GM18511 (cell line): ENCODE results near the gene DENND4B.
"Not testable (repeated sequence)": the region's sequence is repeated elsewhere in the genome, so short reads cannot be mapped to it uniquely, and the experiment has no call there.

Experiments
- ATAC-seq: cut with Tn5 transposase; IDR thresholded peaks from one replicate; pipeline ENCODE4 v1.9.1; 2021; ENCODE audit warnings: mild to moderate bottlenecking, moderate library complexity; ENCODE audit not compliant: unreplicated experiment

DENND4B gene, protein sequence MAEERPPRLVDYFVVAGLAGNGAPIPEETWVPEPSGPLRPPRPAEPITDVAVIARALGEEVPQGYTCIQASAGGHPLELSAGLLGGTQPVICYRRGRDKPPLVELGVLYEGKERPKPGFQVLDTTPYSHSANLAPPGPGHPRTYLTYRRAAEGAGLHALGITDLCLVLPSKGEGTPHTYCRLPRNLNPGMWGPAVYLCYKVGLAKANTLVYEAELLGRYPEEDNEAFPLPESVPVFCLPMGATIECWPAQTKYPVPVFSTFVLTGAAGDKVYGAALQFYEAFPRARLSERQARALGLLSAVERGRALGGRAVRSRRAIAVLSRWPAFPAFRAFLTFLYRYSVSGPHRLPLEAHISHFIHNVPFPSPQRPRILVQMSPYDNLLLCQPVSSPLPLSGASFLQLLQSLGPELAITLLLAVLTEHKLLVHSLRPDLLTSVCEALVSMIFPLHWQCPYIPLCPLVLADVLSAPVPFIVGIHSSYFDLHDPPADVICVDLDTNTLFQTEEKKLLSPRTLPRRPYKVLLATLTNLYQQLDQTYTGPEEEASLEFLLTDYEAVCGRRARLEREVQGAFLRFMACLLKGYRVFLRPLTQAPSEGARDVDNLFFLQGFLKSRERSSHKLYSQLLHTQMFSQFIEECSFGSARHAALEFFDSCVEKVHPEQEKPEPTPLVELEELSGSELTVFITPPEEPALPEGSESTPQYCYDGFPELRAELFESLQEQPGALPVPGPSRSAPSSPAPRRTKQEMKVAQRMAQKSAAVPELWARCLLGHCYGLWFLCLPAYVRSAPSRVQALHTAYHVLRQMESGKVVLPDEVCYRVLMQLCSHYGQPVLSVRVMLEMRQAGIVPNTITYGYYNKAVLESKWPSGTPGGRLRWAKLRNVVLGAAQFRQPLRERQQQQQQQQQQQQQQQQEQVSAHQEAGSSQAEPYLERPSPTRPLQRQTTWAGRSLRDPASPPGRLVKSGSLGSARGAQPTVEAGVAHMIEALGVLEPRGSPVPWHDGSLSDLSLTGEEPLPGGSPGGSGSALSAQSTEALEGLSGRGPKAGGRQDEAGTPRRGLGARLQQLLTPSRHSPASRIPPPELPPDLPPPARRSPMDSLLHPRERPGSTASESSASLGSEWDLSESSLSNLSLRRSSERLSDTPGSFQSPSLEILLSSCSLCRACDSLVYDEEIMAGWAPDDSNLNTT (N-terminal part only)

DNA sequence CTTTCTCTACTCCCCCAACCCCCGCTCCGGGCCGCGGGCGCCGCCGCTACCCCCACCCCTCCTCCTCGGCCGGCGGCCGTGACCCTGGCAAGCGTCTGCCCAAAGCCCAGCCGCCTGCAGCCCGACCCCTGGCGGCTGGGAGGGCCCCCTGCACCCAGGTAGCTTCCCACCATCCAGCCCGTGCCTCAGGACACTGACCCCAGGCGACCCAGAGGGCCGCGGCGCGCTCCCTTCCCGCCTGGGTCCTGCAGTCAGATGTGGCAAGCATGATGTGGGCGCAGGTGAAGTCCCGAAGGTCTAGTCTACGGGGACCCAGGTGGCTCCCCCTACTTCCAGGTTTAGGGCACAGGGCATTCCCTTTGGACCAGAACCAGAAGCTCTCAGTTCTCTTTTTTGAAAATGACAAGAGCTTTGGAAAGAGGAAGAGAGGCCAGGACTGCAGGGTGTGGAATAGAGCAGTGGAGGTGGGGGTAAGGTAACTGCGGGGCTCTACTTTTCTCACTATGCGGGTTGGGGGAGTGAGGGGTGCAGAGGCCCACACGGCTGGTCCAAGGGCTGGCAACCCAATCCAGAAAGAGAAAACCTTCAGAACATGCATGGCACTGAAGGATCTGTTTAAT, at the start of gene DENND4B:
DENND4B (minus strand) TSS at position 97 of the 620 bp plus-strand sequence. CDS start 2,344 bp downstream, outside the sequence.
- peak; percentile 69 for ATAC-seq

DNA sequence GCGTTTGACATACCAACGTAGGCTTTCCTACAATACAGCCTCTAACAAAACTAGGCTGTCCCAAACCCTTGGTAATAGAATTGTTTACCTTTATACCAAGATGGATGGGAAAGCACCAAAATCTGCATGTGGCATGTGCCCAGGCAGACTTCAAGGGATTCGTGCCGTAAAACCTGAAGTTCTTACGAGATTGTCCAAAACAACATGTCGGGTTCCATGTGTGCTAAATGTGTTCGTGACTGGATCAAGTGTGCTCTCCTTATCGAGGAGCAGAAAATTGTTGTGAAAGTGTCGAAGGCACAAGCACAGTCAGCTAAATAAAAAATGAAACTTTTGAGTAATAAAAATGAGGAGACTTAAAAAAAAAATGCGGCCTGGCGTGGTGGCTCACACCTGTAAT, 49.1 kb upstream of the DENND4B start:
- no peak for ATAC-seq

DNA sequence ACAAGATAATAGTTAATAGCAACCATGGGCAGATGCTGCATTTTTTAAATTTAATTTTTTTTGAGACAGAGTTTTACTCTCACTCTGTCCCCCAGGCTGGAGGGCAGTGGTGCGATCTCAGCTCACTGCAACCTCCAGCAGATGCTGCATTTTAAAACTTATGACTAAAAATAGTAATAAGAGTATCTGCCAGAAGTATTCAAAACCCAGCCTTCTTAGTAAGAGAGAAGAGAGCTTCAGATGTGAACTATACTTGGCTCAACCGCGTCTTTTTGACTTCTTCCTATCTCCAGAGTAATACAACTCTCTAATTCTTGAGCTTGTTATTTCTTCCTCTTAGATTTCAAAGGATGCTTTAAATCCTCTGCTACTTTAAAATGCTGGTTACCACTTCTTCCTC, 48.7 kb upstream of the DENND4B start:
- ATAC-seq = no peak

DNA sequence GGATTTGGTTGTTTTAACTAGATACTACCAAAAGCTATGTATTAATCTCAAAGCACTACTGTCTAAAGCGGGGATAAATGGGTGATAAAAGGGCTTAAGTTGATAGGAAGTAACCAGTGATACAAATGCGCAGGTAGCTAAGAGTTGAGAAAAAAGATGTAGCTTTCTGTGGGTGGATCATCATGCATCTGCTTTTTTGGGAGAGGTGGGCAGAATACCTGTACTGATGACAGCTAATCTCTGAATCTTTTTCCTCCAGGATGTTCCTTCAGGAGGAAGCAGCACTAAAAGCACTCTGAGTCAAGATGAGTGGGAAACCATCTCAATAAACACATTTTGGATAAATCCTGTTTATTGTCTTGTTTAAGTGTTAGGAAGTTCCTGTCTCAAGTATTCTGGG, 45.3 kb upstream of the DENND4B start:
- ATAC-seq = no peak

DNA sequence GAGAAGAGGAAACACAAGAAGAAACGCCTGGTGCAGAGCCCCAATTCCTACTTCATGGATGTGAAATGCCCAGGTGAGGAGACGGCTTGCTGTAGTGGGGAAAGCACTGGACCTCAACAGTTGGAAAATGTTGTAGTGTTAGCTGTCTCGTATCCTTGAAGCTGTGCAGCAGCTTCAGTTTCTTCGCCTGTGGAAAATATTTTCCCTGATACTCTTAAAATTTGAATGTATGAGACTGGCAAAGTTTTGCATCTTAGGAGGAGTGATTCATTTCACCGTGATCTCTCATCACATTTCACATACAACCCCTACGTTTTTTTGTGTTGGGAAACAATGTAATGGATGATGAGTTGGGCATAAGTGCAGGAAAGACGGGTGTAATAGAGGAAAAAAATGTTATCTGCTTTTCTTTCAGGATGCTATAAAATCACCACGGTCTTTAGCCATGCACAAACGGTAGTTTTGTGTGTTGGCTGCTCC, 44.7 kb upstream of the DENND4B start:
- no peak for ATAC-seq

DNA sequence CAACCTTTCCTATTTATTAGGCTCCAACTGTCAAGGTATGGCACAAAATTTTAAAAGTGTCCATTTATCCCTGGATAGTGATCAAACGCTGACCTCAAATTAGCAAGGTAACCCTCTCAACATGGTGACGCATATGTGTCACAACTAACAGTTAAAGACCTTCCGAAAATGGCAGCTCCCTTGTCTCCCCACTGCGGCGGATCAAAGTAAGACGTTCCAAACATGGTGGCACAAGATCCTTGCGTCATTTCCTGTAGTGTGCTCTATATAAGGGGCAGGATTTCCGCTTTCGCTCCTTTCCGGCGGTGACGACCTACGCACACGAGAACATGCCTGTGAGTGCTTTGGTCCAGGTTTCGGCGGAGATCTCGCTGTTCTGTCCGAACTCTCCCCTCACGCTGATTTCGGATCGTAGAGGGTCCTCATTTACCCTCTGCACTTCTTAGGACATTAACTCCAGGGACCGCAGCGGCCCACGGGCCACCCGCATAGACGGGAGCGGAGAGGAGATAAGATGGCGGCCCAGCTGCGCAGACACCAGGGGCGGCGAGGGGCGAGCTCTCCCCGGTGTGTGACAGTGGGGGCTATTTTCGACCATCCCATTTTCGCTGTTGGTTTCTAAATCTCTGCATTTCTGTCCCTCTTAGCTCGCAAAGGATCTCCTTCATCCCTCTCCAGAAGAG, 44.1 kb upstream of the DENND4B start, which contains the start of gene RPS27:
RPS27 (plus strand) TSS at position 295 of the 683 bp plus-strand sequence; CDS start at position 330, 35 bp downstream.
- peak; percentile 71 for ATAC-seq

DNA sequence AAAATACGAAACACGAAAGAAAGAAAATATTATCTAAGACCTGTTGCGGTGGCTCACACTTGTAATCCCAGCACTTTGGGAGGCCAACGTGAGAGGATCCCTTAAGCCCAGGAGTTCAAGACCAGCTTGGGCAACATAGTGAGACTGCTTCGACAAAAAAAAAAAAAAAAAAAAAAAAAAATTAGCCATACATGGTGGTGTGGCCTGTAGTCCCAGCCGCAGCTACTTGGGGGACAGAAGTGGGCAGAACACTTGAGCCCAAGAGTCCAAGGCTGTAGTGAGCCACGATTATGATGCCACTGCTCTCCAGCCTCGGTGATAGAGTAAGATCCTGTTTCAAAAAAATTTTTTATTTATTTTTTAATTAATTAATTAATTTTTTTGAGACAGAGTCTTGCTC, 41.1 kb upstream of the DENND4B start:
- no peak for ATAC-seq

DNA sequence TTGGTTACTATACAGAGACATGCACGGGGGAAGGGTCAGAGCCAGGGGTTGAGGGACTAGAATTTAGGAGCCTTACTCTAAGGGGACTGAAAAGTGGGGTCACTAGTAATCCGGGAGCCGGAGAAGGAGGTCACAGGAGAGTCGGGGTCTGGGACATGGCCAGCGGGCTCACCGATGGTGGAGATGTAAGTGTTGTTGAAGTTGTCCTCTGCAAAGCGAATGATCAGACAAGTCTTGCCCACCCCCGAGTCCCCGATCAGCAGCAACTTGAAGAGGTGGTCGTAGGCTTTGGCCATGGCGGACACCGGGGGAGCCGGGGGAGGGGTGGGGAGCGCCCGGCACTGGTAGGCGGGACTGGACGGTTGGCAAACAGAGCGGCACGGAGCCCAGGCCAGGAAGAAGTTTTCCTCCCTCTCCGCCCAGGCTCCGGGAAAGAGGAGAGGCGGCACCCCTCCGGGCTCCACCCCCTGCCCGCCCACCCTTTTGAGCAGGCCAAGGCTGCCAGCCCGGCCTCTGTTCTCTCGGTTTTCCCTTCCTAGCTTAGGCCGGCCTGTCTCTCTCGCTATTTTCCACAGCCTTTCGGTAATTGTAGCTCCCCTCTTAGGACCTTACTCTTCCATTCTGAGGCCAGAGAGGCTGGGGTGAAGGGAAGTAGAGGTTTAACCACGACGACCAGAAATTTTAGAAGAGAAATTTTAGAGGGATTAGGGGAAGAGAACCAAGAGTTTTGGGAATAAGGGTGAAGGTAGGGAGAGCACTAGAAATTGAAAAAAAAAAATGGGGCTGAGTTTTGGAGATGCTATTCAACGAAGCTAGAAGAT, 39.6 kb upstream of the DENND4B start, which contains the start of gene RAB13:
RAB13 (minus strand) TSS at position 399 of the 821 bp plus-strand sequence; CDS start at position 296, 103 bp downstream.
- ATAC-seq = no peak

DNA sequence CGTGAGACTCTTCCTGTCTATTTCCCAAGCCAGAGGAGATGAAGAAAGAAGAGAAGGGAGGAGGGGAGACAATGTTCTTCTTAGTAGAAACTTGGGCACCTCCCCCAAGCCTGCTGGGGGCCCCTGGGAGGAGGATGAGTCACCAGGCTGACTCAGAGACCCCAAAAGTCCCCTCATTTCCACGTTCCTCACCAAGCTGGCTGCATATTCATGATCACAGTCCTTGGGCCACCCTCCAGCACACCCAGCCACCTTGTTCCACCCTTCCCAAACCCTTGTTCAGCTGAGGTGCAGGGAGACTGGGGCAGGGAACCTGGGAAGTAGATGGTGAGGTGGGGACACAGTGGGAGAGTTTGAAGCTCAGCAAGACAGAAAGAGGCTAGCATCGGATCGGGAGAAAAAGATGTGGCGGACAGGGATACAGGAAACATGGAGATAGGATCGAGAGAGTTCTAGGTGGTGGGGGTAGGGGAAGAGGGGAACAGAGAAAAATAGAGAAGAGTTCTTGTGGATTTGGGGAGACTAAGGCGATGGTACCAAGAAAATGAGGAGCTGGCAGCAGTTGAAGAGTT, 38.9 kb upstream of the DENND4B start:
- no peak for ATAC-seq

DNA sequence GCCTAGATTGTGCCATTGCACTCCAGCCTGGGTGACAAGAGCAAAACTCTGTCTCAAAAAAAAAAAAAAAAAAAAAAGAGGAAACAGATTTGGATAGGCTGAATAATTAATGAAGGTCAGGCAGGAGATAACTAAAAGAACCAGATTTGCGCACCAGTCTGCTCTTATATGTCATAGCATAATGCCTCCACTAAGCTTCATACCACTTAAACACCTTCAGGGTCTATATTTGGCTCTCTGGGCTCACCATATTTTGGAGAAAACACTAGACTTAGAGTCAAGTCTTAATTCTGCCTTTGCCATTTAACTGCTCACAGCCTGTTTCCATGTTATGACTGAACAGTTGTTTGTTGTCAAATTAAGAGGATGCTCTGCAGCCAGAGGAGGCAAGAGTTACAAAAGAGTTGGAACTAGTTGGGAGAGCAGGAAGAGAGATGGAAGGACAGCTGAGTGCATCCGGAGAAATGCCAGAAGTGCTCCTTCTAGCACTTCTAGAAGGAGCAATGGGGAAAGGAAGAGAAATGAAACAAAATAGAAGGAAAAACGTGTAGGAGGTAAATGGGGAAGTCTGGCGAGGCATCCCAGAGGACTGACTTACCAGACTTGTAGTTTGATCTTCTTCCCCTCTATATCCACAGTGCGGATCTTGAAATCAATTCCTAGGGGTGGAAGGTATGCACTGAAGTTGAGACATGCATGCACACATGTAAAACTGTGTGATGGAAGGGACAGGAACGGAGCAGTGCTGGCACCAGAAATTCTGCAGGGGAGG, 37.8 kb upstream of the DENND4B start:
- ATAC-seq = no peak

DNA sequence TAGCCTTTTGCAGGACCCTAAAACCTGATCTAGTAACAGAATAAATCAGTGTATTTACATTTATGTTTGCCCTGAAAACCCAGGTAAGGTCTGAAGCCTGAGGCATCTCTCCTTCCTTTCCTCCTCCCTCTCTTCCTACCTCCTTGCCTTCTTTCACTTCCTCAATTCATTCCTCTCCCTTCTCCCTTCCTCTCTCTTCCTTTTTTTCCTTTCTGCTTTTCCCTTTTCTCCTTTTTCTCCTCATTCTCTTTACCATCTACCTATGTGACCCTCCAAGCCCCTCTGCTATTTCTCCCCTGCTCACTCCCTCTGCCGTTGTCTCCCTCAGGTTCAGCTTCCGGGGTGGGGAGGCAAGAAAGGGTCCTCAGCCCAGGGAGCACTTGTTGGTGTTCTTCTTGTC, 35.2 kb upstream of the DENND4B start:
- not testable (repeated sequence) for ATAC-seq

DNA sequence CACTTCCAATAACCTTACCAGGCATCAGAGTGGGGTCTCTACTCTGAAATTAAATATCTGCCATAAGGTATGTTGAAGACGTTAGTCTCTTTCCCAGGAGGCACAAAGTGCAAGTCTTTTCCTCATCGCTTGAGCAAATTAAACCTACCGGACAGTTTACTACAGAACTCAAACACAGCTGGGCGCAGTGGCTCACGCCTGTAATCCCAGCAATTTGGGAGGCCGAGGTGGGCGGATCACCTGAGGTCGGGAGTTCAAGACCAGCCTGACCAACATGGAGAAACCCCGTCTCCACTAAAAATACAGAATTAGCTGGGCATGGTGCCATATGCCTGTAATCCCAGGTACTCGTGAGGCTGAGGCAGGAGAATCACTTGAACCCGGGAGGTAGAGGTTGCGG, 32.6 kb upstream of the DENND4B start:
- not testable (repeated sequence) for ATAC-seq

DNA sequence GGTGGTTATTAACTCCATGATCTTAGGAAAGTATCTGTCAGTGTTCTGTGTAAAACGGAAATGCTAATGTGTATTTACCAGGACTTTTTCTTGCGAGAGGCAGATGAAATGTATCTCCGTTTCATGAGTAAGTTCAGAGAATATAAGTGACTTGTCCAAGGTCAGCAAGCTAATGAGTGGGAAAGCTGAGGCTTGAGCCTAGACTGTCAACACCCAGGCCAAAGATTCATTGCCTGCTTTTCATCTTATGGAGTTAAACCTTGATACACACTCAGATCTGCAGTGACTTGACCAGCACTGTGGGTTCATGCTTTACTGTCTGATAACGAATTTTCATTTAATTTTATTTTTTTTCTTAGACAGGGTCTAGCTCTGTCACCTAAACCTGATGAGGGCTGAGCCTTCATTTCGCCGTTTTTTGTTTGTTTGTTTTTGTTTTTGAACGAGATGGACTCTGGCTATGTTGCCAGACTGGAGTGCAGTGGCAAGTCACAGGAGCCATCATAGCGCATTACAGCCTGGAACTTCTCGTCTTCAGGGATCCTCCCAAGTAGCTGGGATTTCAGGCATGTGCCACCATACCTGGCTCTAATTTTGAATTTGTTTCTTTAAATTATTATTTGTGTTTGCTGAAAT, 31.9 kb upstream of the DENND4B start:
- no peak for ATAC-seq

DNA sequence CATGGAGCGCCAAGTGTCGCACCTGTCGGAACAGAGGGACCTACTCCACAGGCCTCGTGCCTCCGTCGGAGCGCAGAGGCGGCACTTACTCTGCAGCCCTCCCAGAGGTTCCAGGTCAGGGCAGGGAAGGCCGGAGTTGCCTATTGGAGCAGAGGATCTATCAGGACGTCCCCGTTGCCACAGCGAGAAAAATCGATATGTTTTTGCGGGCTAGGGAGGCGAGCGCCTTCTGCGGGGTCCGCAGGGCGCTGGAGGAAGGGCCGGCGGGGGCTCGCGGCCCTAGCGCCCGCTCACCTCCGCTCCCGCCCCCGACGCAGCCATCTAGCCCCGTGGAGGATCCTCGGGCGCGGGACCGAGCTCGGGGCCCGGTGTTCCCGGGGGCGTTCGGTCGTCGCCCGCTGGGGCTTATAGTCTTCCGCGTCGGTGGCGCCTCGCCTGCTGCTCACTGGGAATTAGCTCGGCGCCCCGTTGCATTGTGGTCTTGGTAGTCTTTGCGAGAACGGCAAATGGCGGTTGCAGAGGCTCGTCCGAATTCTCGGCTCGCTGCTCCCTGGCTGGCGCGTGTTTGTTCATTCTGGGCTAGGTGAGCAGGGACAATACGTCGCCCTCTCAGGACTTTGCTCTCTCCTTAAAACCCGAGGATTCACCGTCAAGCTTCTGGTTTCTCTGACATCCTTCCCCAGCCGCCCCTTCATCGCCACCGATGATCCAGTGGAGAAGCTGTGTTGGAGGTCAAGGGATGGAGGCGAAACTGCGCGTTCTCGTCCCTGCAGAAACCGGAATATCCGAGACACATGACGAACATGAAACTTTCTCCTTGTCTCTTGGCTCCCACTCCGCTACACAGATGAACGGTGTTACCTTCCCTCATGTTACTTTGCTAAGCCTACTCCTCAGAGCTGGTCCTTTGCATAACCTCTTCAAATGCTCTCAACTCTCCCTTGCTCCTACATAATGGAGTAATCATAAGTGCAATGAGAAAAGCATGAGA, 31.0 kb upstream of the DENND4B start, which contains the start of gene JTB:
JTB (minus strand) TSS at position 425 of the 991 bp plus-strand sequence; CDS start at position 3, 422 bp downstream.
- peak; percentile 85 for ATAC-seq

DNA sequence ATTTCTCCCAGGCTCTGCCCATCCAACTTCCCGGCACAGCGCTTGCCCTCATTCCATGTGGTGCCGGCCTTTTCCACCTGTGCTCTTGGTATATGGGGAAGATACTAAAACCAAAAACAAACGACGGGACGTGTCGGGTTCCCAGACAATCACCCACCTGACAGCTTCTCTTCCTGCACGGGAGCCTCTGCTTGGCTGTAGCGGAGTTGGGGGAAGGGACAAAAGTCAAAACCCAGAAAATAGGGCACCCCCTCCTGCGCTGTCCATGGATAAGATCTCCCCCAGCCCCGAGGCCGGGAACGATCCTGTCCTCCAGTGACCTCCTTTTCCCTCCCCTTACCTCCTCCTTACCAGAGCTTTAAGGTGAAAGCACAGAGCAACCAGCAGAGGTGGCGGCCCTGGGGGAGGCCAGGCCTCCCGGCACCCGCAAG, 30.3 kb upstream of the DENND4B start:
- ATAC-seq = peak; percentile 23

DNA sequence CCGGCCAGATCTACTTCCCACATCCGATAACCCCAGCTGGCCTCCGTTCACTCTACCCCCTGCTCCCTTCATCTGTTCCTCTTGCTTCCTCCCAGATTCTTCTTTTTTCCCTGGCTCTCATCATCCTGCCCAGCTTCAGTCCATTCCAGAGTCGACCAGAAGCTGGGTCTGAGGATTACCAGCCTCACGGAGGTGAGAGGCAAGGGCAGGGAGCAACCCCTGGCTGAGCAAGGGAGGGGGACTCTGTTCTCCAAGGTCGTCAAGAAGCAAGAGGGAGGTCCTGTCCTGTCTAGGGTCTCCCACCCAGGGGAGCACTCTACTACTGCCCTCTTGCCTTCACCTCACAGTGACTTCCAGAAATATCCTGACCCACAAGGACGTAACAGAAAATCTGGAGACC, 27.0 kb upstream of the DENND4B start:
- ATAC-seq = no peak
